Measurements from ENCODE around the gene SIM2.

DNA sequence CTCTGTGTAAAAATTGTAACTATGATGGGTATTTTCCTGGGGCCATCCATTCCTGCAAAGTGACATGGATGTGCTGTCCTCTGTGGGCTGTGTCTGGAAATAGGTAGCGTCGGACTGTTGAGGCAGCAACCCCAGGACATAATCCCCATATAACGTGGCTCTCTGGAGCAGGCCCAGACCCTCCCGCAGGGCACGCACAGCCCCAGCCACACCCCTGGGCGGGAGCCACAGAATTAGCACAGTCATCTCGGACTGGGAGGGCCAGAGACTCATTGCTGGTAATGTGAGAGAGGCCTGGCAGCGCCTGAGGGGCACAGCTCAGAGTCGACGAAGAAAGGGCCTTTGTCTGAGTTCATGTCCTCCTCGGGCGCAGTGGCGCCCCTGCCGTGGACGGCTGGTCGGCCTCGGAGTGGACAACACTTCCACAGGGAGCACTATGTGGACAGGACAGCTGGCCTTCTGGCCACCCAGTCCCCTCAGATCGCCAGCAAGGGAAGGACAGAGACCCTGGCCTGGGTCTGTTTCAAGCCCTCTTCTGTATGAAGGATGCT, 20.1 kb downstream of the SIM2 start:
- TF ChIP-seq CTCF (conservative IDR thresholded peaks at IDR 0.05 in 1 of 2, IDR thresholded peaks at IDR 0.05 in 1 of 2; ENCODE audit: low read depth in 1 of 2, low read length in 2 of 2) (no peak), EZH2 (IDR thresholded peaks at IDR 0.05; ENCODE audit: low read length, missing control alignments) (no peak)
